GM18505 (cell line): ENCODE results near the gene MINAR1.

Experiments
- ATAC-seq: cut with Tn5 transposase; IDR thresholded peaks from one replicate; pipeline ENCODE4 v1.9.1; 2021; ENCODE audit not compliant: unreplicated experiment
- POLR2A ChIP-seq: IDR thresholded peaks from 4 replicates; pipeline ENCODE4 v1.6.1; 2011; ENCODE audit warnings: borderline replicate concordance; ENCODE audit not compliant: insufficient read depth, insufficient read length; ENCODE audit errors: extremely low read depth

MINAR1 gene

GRCh38 chr15:79431636-79432344 is at the start of gene MINAR1:
Gene MINAR1, plus strand, starts transcription at chr15:79432336. Its CDS starts 23,812 bp downstream, at chr15:79456148.
- no peak for ATAC-seq

GRCh38 chr15:79394231-79394630 is 37.9 kb upstream of the MINAR1 start:
- TF ChIP-seq POLR2A = no peak
- ATAC-seq = no peak

More at GRCh38 chr15:79431636-79432344, at the start of gene MINAR1:
- TF ChIP-seq POLR2A = no peak

- TF ChIP-seq POLR2A = no peak
- no peak for ATAC-seq
Measured at GRCh38 chr15:79396850-79397249, 35.3 kb upstream of the MINAR1 start.

GRCh38 chr15:79397269-79397910 is 34.7 kb upstream of the MINAR1 start:
- TF ChIP-seq POLR2A = no peak
- no peak for ATAC-seq

GRCh38 chr15:79399606-79400005 is 32.5 kb upstream of the MINAR1 start:
- TF ChIP-seq POLR2A = no peak
- ATAC-seq = no peak

GRCh38 chr15:79400650-79401049 is 31.5 kb upstream of the MINAR1 start:
- no peak for TF ChIP-seq POLR2A
- no peak for ATAC-seq

GRCh38 chr15:79401301-79401700 is 30.8 kb upstream of the MINAR1 start:
- TF ChIP-seq POLR2A = no peak
- no peak for ATAC-seq

GRCh38 chr15:79402136-79402535 is 30.0 kb upstream of the MINAR1 start:
- ATAC-seq = no peak
- TF ChIP-seq POLR2A = no peak

- no peak for ATAC-seq
- no peak for TF ChIP-seq POLR2A
Measured at GRCh38 chr15:79403501-79403900, 28.6 kb upstream of the MINAR1 start.

GRCh38 chr15:79406210-79406609 is 25.9 kb upstream of the MINAR1 start:
- no peak for ATAC-seq

GRCh38 chr15:79408041-79408440 is 24.1 kb upstream of the MINAR1 start:
- no peak for TF ChIP-seq POLR2A
- ATAC-seq = no peak

More at GRCh38 chr15:79406210-79406609, 25.9 kb upstream of the MINAR1 start:
- no peak for TF ChIP-seq POLR2A

GRCh38 chr15:79410237-79410636 is 21.9 kb upstream of the MINAR1 start:
- ATAC-seq = no peak
- no peak for TF ChIP-seq POLR2A

- ATAC-seq = no peak
- TF ChIP-seq POLR2A = no peak
Measured at GRCh38 chr15:79412010-79412409, 20.1 kb upstream of the MINAR1 start.

- no peak for TF ChIP-seq POLR2A
- ATAC-seq = no peak
Measured at GRCh38 chr15:79412429-79412828, 19.7 kb upstream of the MINAR1 start.
